ENCODE measurements around the gene TRH.

DNA sequence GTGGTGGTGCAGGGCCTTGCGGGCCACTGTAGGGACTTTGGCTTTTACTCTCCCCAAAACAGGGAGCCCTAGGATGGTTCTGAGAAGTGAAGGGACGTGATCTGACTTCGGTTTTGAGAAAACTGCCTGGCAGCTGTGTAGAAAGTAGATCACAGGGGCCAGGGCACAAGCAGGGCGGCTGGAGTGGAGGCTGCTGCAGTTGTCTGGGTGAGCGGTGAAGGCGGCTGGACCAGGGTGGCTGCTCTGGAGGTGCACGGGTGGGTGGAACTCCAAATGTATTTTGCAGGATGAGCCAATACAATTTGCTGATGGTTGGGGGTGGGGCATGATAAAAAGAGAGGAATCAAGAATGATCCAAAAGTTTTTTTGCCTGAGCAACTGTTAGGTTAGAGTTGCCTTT, 29.8 kb upstream of the TRH start:
- TF ChIP-seq, protein P1, sequence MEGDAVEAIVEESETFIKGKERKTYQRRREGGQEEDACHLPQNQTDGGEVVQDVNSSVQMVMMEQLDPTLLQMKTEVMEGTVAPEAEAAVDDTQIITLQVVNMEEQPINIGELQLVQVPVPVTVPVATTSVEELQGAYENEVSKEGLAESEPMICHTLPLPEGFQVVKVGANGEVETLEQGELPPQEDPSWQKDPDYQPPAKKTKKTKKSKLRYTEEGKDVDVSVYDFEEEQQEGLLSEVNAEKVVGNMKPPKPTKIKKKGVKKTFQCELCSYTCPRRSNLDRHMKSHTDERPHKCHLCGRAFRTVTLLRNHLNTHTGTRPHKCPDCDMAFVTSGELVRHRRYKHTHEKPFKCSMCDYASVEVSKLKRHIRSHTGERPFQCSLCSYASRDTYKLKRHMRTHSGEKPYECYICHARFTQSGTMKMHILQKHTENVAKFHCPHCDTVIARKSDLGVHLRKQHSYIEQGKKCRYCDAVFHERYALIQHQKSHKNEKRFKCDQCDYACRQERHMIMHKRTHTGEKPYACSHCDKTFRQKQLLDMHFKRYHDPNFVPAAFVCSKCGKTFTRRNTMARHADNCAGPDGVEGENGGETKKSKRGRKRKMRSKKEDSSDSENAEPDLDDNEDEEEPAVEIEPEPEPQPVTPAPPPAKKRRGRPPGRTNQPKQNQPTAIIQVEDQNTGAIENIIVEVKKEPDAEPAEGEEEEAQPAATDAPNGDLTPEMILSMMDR (IDR thresholded peaks at IDR 0.05) = no peak
- no peak for TF ChIP-seq POLR2AphosphoS5 (IDR thresholded peaks at IDR 0.05)
- no peak for TF ChIP-seq POLR2A (IDR thresholded peaks at IDR 0.05)
